Body of pancreas (tissue), 4 donors: ENCODE results near the gene KIAA2012. TPM values are rescaled to one million over a fixed set of nuclear protein-coding genes. Genes with fewer than 3 reads are reported as not detected.

Experiments
- ATAC-seq: fragments of 150-250 bp; one replicate; pipeline ENCODE4 v1.9.1; 2016
- DNase-seq, 4 donors: peaks; one replicate each; pipeline ENCODE4 v3.0.0-alpha.2; 2019
- H3K27ac ChIP-seq, 4 donors: fragments of 200-600 bp; sonication (generic); 1 replicate in 3 of 4; 2 replicates in 1 of 4; pipeline versions ENCODE4 v1.5.1 to v1.6.1; 2016 to 2019; ENCODE audit warnings: mild to moderate bottlenecking in 1 of 4, mixed read lengths in 1 of 4, moderate library complexity in 1 of 4
- H3K27me3 ChIP-seq, 2 donors: fragments of 200-600 bp; sonication (generic); one replicate each; pipeline ENCODE4 v1.6.0; 2016; ENCODE audit warnings: mild to moderate bottlenecking in 1 of 2
- H3K36me3 ChIP-seq, 2 donors: fragments of 200-600 bp; sonication (generic); replicated peaks in 1 of 2; 2 replicates each; pipeline ENCODE4 v1.5.1; 2016; ENCODE audit warnings: low read depth in 2 of 2; ENCODE audit not compliant: insufficient read depth in 1 of 2
- H3K4me1 ChIP-seq: fragments of 200-600 bp; sonication (generic); one replicate; pipeline ENCODE4 v1.6.0; 2016
- H3K4me3 ChIP-seq, 2 donors: fragments of 200-600 bp; sonication (generic); 1 replicate in 1 of 2; 2 replicates in 1 of 2; pipeline ENCODE4 v1.5.1; 2016 to 2019
- H3K9me3 ChIP-seq, 3 donors: fragments of 200-600 bp; sonication (generic); 1 replicate in 2 of 3; 2 replicates in 1 of 3; pipeline ENCODE4 v1.5.1; 2016
- POLR2A ChIP-seq, 3 donors: fragments of 450-650 bp; IDR thresholded peaks; one replicate each; pipeline ENCODE4 v1.6.1; 2016; ENCODE audit warnings: antibody characterized with exemption in 3 of 3, mild to moderate bottlenecking in 2 of 3
- WGBS, 2 donors: methylation state at CpG; one replicate each; pipeline ENCODE4 v1.1.5; 2017; 5-methylcytosine and 5-hydroxymethylcytosine counted together
- intact Hi-C: fragments of 100-400 bp; cut with DNase I; formaldehyde crosslinking; loops from one replicate; pipeline ENCODE4 v1.15.1; 2023
- total RNA-seq, 2 donors: library from RNA; depleted of rRNA; stranded (reverse); fragments of >200 nt; gene quantifications; one replicate each; pipeline ENCODE4 v1.1.0, GENCODE V29; 2016
- TF ChIP-seq, protein P1 (sequence below), 7 experiments: fragments of 450-650 bp in 4 of 7; fragments of 200-600 bp in 3 of 7; sonication (generic) in 3 of 7; IDR thresholded peaks; one replicate each; pipeline ENCODE4 v1.5.1; 2016 to 2019; ENCODE audit warnings: antibody characterized with exemption in 7 of 7

Gene KIAA2012
- total RNA-seq, 2 donors from 2014 or later, result not detected

DNA sequence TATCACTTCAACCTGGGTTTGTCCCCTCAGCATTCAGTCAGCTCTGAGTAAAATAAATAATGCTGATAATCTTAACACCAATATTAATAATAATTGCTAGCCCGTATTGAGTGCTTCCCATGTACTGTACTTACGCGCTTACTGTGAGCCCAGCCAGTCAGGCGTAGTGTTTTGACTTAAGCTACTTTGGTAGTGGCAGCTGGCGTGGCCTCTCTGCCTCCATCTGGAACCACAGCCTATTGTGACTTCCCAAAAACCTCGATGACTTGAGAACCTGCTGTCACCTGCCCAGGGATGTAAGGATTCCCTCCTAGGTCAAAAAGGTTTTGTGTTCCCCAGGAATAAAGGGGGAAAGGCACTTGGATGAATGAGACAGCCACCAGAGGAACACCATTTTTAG is 112.1 kb downstream of the KIAA2012 start:
- Histone ChIP-seq H3K9me3 (no peaks in the 10 kb centered on the region), H3K4me3 (no peak overlapping the region), H3K27ac (no peak overlapping the region), H3K36me3 (no peaks in the 10 kb centered on the region), H3K27me3 (no peaks in the 10 kb centered on the region), H3K4me1 (peaks cover 4% of the 10 kb centered on the region)
- intact Hi-C loops, result no loop called here
- no peak for ATAC-seq
- WGBS, 2 donors, result 79 to 82% methylated on average over 6 of the region's 6 CpGs
- no peak for TF ChIP-seq POLR2A (IDR thresholded peaks at IDR 0.05)
- TF ChIP-seq, protein P1, sequence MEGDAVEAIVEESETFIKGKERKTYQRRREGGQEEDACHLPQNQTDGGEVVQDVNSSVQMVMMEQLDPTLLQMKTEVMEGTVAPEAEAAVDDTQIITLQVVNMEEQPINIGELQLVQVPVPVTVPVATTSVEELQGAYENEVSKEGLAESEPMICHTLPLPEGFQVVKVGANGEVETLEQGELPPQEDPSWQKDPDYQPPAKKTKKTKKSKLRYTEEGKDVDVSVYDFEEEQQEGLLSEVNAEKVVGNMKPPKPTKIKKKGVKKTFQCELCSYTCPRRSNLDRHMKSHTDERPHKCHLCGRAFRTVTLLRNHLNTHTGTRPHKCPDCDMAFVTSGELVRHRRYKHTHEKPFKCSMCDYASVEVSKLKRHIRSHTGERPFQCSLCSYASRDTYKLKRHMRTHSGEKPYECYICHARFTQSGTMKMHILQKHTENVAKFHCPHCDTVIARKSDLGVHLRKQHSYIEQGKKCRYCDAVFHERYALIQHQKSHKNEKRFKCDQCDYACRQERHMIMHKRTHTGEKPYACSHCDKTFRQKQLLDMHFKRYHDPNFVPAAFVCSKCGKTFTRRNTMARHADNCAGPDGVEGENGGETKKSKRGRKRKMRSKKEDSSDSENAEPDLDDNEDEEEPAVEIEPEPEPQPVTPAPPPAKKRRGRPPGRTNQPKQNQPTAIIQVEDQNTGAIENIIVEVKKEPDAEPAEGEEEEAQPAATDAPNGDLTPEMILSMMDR (IDR thresholded peaks at IDR 0.05), result no peak
- DNase-seq, result no peak

DNA sequence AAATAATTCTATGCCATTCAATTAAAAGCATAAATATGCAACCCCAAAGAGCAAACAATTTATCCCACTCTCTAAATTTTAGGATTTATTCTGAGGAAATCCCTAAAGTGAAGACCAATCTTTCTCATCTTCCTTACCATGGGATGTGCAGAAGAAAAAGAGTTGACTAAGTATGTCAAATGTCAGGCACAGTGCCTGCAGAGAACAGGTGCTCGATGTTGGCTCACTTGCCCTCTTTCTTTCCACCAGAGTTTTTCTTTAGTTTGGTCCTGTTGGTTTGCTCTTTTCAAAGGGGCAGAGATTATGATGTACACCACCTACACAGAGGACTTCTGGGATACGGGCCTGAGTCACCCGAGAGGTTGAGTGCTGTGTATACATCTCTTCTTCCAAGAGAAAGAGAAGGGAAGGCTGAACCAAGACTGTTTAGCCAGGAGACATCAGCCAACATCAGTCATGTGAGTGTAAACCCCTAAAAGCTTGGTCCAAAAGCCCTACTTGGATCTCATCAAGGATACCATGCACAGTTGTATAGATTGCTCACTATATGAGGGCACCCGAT is 113.7 kb downstream of the KIAA2012 start:
- H3K27me3 ChIP-seq, result no peaks in the 10 kb centered on the region
- ATAC-seq (no peak), DNase-seq (no peak)
- H3K4me1 ChIP-seq, result peaks cover 4% of the 10 kb centered on the region
- H3K9me3 ChIP-seq, result no peaks in the 10 kb centered on the region
- no peak overlapping the region for H3K27ac ChIP-seq
- H3K36me3 ChIP-seq, result no peaks in the 10 kb centered on the region
- 88 to 92% methylated on average over 4 of the region's 4 CpGs for WGBS, 2 donors
- no peak for TF ChIP-seq POLR2A (IDR thresholded peaks at IDR 0.05)
- TF ChIP-seq, protein P1 (IDR thresholded peaks at IDR 0.05), result no peak
- intact Hi-C loops, result no loop called here
- no peak overlapping the region for H3K4me3 ChIP-seq

DNA sequence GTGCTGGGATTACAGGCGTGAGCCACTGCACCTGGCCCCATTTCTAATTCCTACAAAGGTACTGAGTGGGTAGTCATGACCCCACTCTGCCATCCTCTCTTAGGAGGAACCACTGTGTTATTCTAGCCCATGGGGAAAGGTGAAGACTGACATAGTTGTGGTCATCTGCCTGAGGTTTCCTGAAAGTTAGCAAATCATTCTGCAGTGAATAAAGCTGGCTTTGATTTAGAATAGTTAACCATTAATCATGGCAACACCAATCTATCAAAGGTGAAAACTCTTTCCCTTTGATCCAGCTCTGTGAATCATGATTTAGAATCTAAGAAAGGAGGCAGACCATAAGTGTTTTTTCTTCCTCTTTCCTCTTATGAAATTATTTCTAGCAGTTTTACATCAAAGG is 114.5 kb downstream of the KIAA2012 start:
- intact Hi-C loops, result no loop called here
- no peaks in the 10 kb centered on the region for H3K9me3 ChIP-seq
- peaks cover 4% of the 10 kb centered on the region for H3K4me1 ChIP-seq
- no peak for DNase-seq
- no peaks in the 10 kb centered on the region for H3K27me3 ChIP-seq
- TF ChIP-seq, protein P1 (IDR thresholded peaks at IDR 0.05), result no peak
- TF ChIP-seq POLR2A (IDR thresholded peaks at IDR 0.05), result no peak
- peak; percentile 52 for ATAC-seq
- no peaks in the 10 kb centered on the region for H3K36me3 ChIP-seq
- H3K27ac ChIP-seq, result peak overlapping the region in 2 of 4 donors; percentile 27 to 36
- H3K4me3 ChIP-seq, result no peak overlapping the region
- whole genome bisulfite sequencing, 2 donors, result 45% methylated on average over 1 of the region's 1 CpG; no CpG with 5 or more reads in 1 of the 2 donors

DNA sequence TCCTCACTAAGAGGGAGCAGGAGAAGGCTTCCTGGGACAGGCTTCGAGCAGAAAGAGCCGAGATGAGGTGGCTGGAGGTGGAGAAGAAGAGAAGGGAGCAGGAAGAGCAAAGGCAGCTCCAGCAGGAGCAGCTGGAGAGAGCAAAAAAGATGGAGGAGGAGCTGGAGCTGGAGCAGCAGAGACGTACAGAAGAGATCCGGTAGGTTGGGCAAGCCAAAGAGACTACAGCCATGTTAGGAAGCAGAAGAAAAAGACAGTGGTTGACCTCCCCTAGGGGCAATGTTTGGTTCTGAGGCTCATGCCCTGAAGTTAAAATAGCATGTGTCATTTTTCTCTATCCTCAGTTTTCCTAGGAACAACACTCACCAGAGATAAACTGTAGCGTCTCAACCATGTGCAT is 120.2 kb downstream of the KIAA2012 start:
- no peak overlapping the region for H3K27ac ChIP-seq
- intact Hi-C loops, result no loop called here
- no peaks in the 10 kb centered on the region for H3K36me3 ChIP-seq

More for the DNA sequence above, 120.2 kb downstream of the KIAA2012 start:
- Histone ChIP-seq H3K27me3 (no peaks in the 10 kb centered on the region), H3K4me1 (no peaks in the 10 kb centered on the region), H3K9me3 (no peaks in the 10 kb centered on the region), H3K4me3 (no peak overlapping the region)
- no peak for TF ChIP-seq POLR2A (IDR thresholded peaks at IDR 0.05)
- TF ChIP-seq, protein P1 (IDR thresholded peaks at IDR 0.05), result no peak
- 84 to 85% methylated on average over 5 of the region's 5 CpGs for WGBS, 2 donors
- no peak for ATAC-seq
- DNase-seq, result no peak
